OCI-LY7 (cell line): ENCODE results near the gene OR52K1. TPM values are rescaled to one million over a fixed set of nuclear protein-coding genes. Genes with fewer than 3 reads are reported as not detected.

Experiments
- BruUV-seq: library from RNA; stranded (reverse); fragments of 400-500 nt; replicated peaks from 2 replicates; lab custom pipeline; 2021; lab: Mats Ljungman, UMichigan
- CTCF ChIA-PET: fragments of 300-600 bp; sonication (Branson Sonifier 250); formaldehyde crosslinking; loops from one replicate; lab custom pipeline; 2022; ENCODE audit warnings: antibody characterized with exemption; ENCODE audit not compliant: unreplicated experiment; lab: Charles Lee
- POLR2A ChIA-PET: fragments of 300-600 bp; sonication (Branson Sonifier 250); formaldehyde crosslinking; loops from one replicate; lab custom pipeline; 2022; ENCODE audit warnings: antibody characterized with exemption; lab: Charles Lee
- DNase-seq: peaks from one replicate; pipeline ENCODE4 v3.0.0-alpha.2; 2015; ENCODE audit warnings: low spot score
- H2AFZ ChIP-seq: fragments of 200-600 bp; sonication (generic), shearing (Covaris generic); 2 replicates; pipeline ENCODE4 v1.6.1; 2014; ENCODE audit warnings: mild to moderate bottlenecking, antibody characterized with exemption, low read length, moderate library complexity
- H3K27ac ChIP-seq: fragments of 200-600 bp; sonication (generic); 2 replicates; pipeline ENCODE4 v1.5.1; 2014; ENCODE audit warnings: mixed run types, low read depth, mild to moderate bottlenecking, moderate library complexity, low read length, inconsistent platforms; ENCODE audit not compliant: poor library complexity, severe bottlenecking
- H3K36me3 ChIP-seq: fragments of 200-600 bp; sonication (generic); 2 replicates; pipeline ENCODE4 v1.6.1; 2014; ENCODE audit warnings: mild to moderate bottlenecking, antibody characterized with exemption, low read length, moderate library complexity, mixed read lengths; ENCODE audit not compliant: insufficient read depth
- H3K4me1 ChIP-seq: fragments of 200-600 bp; sonication (generic); 2 replicates; pipeline ENCODE4 v1.5.1; 2014; ENCODE audit warnings: mild to moderate bottlenecking, low read length; ENCODE audit not compliant: insufficient read depth, poor library complexity, severe bottlenecking
- H3K4me2 ChIP-seq: fragments of 200-600 bp; sonication (generic); 2 replicates; pipeline ENCODE4 v1.6.1; 2014; ENCODE audit warnings: mild to moderate bottlenecking, low read length
- H3K4me3 ChIP-seq: fragments of 200-600 bp; sonication (generic); 2 replicates; pipeline ENCODE4 v1.5.1; 2014; ENCODE audit warnings: mild to moderate bottlenecking, low read depth, low read length; ENCODE audit not compliant: poor library complexity, severe bottlenecking
- H3K79me2 ChIP-seq: fragments of 200-600 bp; sonication (generic); 2 replicates; pipeline ENCODE4 v1.6.1; 2016; ENCODE audit warnings: low read depth, mild to moderate bottlenecking, low read length, moderate library complexity, mixed read lengths; ENCODE audit not compliant: insufficient read depth
- H3K9me2 ChIP-seq: fragments of 200-600 bp; sonication (generic); 2 replicates; pipeline ENCODE4 v1.6.1; 2016; ENCODE audit warnings: mild to moderate bottlenecking, low read length, mixed read lengths; ENCODE audit not compliant: insufficient read depth
- H3K9me3 ChIP-seq: fragments of 200-600 bp; sonication (generic); 2 replicates; pipeline ENCODE4 v1.6.1; 2014; ENCODE audit warnings: mild to moderate bottlenecking, mixed run types, low read length, mixed read lengths
- H4K20me1 ChIP-seq: fragments of 200-600 bp; sonication (generic); 2 replicates; pipeline ENCODE4 v1.6.1; 2014; ENCODE audit warnings: mild to moderate bottlenecking, antibody characterized with exemption, low read length, moderate library complexity, mixed read lengths; ENCODE audit not compliant: insufficient read depth
- CTCF ChIP-seq: fragments of 200-600 bp; sonication (generic); conservative IDR thresholded peaks from 2 replicates; pipeline ENCODE4 v1.5.1; 2014; ENCODE audit warnings: mild to moderate bottlenecking, antibody characterized with exemption, low read length, moderate library complexity, mixed read lengths
- EZH2phosphoT487 ChIP-seq: fragments of 200-600 bp; sonication (generic); IDR thresholded peaks from 2 replicates; pipeline ENCODE4 v1.6.1; 2018; ENCODE audit warnings: low read depth, borderline replicate concordance, mild to moderate bottlenecking, mixed run types, antibody characterized with exemption, low read length, moderate library complexity, mixed read lengths
- intact Hi-C: fragments of 100-400 bp; cut with micrococcal nuclease; formaldehyde crosslinking; loops from one replicate; pipeline ENCODE4 v1.10.0; 2022; ENCODE audit not compliant: unreplicated experiment
- total RNA-seq, 2 experiments: library from RNA; depleted of rRNA in 1 of 2; stranded (reverse); fragments of >200 nt in 1 of 2; shearing (Covaris generic) in 1 of 2; gene quantifications; 2 replicates each; pipeline ENCODE4 v1.2.3, GENCODE V29; 2014 to 2022

The OR52K1 gene
- total RNA-seq, 2 experiments from 2014 or later, result not detected

DNA sequence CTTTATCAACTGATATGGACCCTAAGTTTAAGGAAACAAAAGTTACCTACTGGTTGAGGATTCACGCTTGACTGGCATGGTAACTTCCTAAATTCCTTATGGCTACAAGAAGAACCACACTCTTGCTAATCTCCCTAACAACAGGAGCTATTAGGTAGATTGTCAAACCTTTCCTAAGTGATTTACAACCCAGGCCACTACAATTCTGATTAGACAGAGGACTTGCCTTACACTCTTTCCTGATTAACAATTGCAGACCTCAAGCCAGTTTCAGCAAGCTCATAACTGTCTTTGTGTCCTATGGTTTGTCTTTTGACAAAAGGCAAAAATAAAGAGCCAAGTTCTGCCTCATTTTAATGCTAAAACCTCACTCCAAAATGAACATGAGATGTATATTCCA is 17.0 kb upstream of the OR52K1 start:
- BruUV-seq, result no TSS peak
- TF ChIP-seq EZH2phosphoT487, result no peak
- TF ChIP-seq CTCF, result no peak
- Histone ChIP-seq H3K4me1 (no peaks in the 10 kb centered on the region), H3K79me2 (no peaks in the 10 kb centered on the region), H3K9me3 (no peaks in the 10 kb centered on the region), H3K27ac (no peak overlapping the region), H3K4me2 (no peak overlapping the region), H3K4me3 (no peak overlapping the region), H3K36me3 (no peaks in the 10 kb centered on the region), H4K20me1 (no peaks in the 10 kb centered on the region), H2AFZ (no peak overlapping the region), H3K9me2 (no peaks in the 10 kb centered on the region)
- POLR2A ChIA-PET, result no interaction called here
- DNase-seq, result no peak
- intact Hi-C loops, result no loop called here
- CTCF ChIA-PET, result no interaction called here

DNA sequence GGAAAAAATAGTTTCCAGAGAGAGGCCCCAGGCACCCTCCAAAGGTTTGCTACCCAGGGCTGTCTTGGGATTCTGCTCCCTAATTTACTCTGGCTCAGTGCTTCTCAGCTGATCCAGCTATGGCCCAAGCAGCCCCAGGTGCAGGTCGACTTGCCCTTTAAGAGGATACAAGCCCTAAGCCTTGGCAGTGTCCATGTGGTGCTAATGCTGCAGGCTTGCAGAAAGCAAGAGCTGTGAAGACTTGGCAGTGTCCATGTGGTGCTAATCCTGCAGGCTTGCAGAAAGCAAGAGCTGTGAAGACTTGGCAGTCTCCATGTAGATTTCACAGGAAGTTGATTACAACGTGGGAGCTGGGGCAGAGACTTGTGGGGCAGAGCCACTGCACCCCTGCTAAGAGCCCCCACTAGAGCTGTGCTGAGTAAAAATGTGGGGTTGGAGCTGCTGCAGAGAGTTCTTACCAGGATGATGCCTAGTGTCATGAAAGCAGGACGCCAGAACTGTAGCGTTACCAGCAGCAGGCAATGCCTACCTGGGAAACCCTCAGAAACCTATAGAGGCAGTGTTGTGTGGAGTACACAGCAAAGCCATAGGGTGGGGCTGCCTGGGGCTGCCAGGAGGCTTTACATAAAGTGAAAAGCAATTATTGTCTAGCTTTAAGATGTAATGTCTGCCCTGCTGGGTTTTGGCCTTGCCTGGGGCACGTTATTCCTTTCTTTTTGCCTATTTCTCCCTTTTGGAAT is 16.1 kb upstream of the OR52K1 start:
- H3K4me3 ChIP-seq, result no peak overlapping the region
- H3K4me2 ChIP-seq, result no peak overlapping the region
- intact Hi-C loops, result no loop called here
- no peaks in the 10 kb centered on the region for H3K4me1 ChIP-seq
- ChIA-PET POLR2A (no interaction called here), CTCF (no interaction called here)
- H3K9me3 ChIP-seq, result no peaks in the 10 kb centered on the region
- H3K9me2 ChIP-seq, result no peaks in the 10 kb centered on the region
- no peak for DNase-seq
- no TSS peak for BruUV-seq
- no peaks in the 10 kb centered on the region for H3K79me2 ChIP-seq
- no peaks in the 10 kb centered on the region for H4K20me1 ChIP-seq
- H2AFZ ChIP-seq, result no peak overlapping the region
- TF ChIP-seq EZH2phosphoT487 (no peak), CTCF (no peak)
- no peaks in the 10 kb centered on the region for H3K36me3 ChIP-seq
- H3K27ac ChIP-seq, result no peak overlapping the region

DNA sequence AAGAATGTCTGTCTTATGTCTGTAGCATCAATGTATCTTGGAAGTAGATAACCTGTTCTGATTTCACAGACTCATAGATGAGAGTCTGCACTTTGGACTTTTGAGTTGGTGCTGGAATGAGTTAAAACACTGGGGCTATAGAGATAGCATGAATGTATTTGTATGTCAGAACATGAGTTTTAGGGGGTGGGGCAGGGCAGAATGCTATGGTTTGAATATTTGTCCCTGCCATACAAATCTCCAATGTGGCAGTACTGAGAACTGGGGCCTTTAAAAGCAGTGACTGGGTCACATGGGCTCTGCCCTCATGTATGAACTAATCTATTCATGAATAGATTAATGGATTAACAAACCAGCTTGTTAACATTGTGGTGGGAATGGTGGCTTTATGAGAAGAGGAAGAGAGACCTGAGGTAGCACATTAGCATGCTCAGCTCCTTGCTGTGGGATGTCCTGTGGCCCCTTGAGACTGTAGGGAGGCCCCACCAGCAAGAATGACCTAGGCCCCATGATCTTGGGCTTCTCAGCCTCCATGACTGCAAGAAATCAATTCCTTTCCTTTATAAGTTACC is 15.5 kb upstream of the OR52K1 start:
- TF ChIP-seq EZH2phosphoT487 (no peak), CTCF (no peak)
- ChIA-PET CTCF (no interaction called here), POLR2A (no interaction called here)
- Histone ChIP-seq H3K9me3 (no peaks in the 10 kb centered on the region), H3K36me3 (no peaks in the 10 kb centered on the region), H3K4me2 (no peak overlapping the region), H3K79me2 (no peaks in the 10 kb centered on the region), H2AFZ (no peak overlapping the region), H3K4me3 (no peak overlapping the region), H4K20me1 (no peaks in the 10 kb centered on the region), H3K27ac (no peak overlapping the region), H3K4me1 (no peaks in the 10 kb centered on the region), H3K9me2 (no peaks in the 10 kb centered on the region)
- no TSS peak for BruUV-seq
- intact Hi-C loops, result no loop called here
- no peak for DNase-seq
